Globus pallidus (tissue), 1 donor: ENCODE measurements around the gene RGS6.

Experiments used
- DNase-seq: peaks from one replicate; pipeline ENCODE4 v3.0.0-alpha.2; 2015; ENCODE audit warnings: low spot score

The RGS6 gene

GRCh38 chr14:72608391-72609204 is 676.4 kb downstream of the RGS6 start:
- DNase-seq: no peak

- DNase-seq: no peak
Observed at GRCh38 chr14:72609205-72609916, 677.1 kb downstream of the RGS6 start.

- DNase-seq: no peak
Observed at GRCh38 chr14:72610096-72610830, 678.0 kb downstream of the RGS6 start.

- DNase-seq: no peak
Observed at GRCh38 chr14:72610831-72611200, 678.6 kb downstream of the RGS6 start.

GRCh38 chr14:72611506-72611905 is 679.3 kb downstream of the RGS6 start:
- no peak for DNase-seq

GRCh38 chr14:72612041-72612440 is 679.8 kb downstream of the RGS6 start:
- DNase-seq: no peak

- no peak for DNase-seq
Observed at GRCh38 chr14:72613231-72613974, 681.2 kb downstream of the RGS6 start.

- no peak for DNase-seq
Observed at GRCh38 chr14:72613975-72614319, 681.7 kb downstream of the RGS6 start.

GRCh38 chr14:72614365-72614764 is 682.1 kb downstream of the RGS6 start:
- DNase-seq: no peak

GRCh38 chr14:72614891-72615415 is 682.7 kb downstream of the RGS6 start:
- DNase-seq: no peak

- DNase-seq: no peak
Observed at GRCh38 chr14:72615451-72616121, 683.4 kb downstream of the RGS6 start.
